HepG2 (cell line): Measurements from ENCODE around the gene BOLA2B. TPM values are rescaled to one million over a fixed set of nuclear protein-coding genes. Genes with fewer than 3 reads are reported as not detected.

Experiments used
- ARNT2 ChIP-seq: sonication (generic); formaldehyde crosslinking; IDR thresholded peaks from 2 replicates; pipeline ENCODE4 v1.8.0; 2022; ENCODE audit warnings: mild to moderate bottlenecking, low read depth, missing genetic modification reagents, moderate library complexity
- EED ChIP-seq: sonication (generic); formaldehyde crosslinking; IDR thresholded peaks from 2 replicates; pipeline ENCODE4 v1.5.0; 2020; ENCODE audit warnings: mild to moderate bottlenecking, missing genetic modification reagents
- ESRRA ChIP-seq: sonication (generic); formaldehyde crosslinking; IDR thresholded peaks from 2 replicates; pipeline ENCODE4 v1.5.1; 2020; ENCODE audit warnings: mild to moderate bottlenecking, low read depth, missing genetic modification reagents
- FOXO1 ChIP-seq: sonication (generic); formaldehyde crosslinking; IDR thresholded peaks from 2 replicates; pipeline ENCODE4 v1.4.0; 2020; ENCODE audit warnings: missing genetic modification reagents
- GMEB2 ChIP-seq: IDR thresholded peaks from 2 replicates; pipeline ENCODE4 v1.6.1; 2016; ENCODE audit warnings: missing biosample characterization, missing genetic modification reagents, low read depth
- IKZF1 ChIP-seq: fragments of 450-650 bp; IDR thresholded peaks from 2 replicates; pipeline ENCODE4 v1.7.1; 2016
- ISL2 ChIP-seq: sonication (generic); formaldehyde crosslinking; IDR thresholded peaks from 2 replicates; pipeline ENCODE4 v1.5.0; 2020; ENCODE audit warnings: missing genetic modification reagents
- NCOR1 ChIP-seq: fragments of 200-600 bp; sonication (generic); IDR thresholded peaks from 2 replicates; pipeline ENCODE4 v1.7.0; 2017; ENCODE audit warnings: antibody characterized with exemption, low read length, borderline replicate concordance
- NFKBIZ ChIP-seq: IDR thresholded peaks from 2 replicates; pipeline ENCODE4 v1.6.1; 2018; ENCODE audit warnings: missing genetic modification reagents, missing compliant biosample characterization
- NFYB ChIP-seq: sonication (generic); formaldehyde crosslinking; IDR thresholded peaks from 2 replicates; pipeline ENCODE4 v1.4.0; 2020; ENCODE audit warnings: missing genetic modification reagents
- NR2F1 ChIP-seq, 2 experiments: fragments of 450-650 bp in 1 of 2; formaldehyde crosslinking in 1 of 2; IDR thresholded peaks; 2 replicates each; pipeline versions ENCODE4 v1.5.0 to v1.6.1; 2016 to 2020; ENCODE audit warnings: mild to moderate bottlenecking in 1 of 2, missing compliant biosample characterization in 1 of 2, missing genetic modification reagents in 1 of 2, moderate library complexity in 1 of 2
- PCBP1 ChIP-seq: fragments of 200-400 bp; formaldehyde crosslinking; IDR thresholded peaks from 2 replicates; pipeline ENCODE4 v1.6.1; 2017; ENCODE audit warnings: mild to moderate bottlenecking, low read depth, low read length, borderline replicate concordance
- POLR2A ChIP-seq, 2 experiments: IDR thresholded peaks; 2 replicates each; pipeline ENCODE4 v1.6.1; 2011; ENCODE audit warnings: low read depth in 2 of 2, low read length in 2 of 2, mild to moderate bottlenecking in 1 of 2, moderate library complexity in 1 of 2; ENCODE audit not compliant: insufficient read depth in 1 of 2
- SMARCC2 ChIP-seq: fragments of 450-650 bp; IDR thresholded peaks from 2 replicates; pipeline ENCODE4 v1.6.1; 2017; ENCODE audit warnings: antibody characterized with exemption, mild to moderate bottlenecking
- TAF1 ChIP-seq: sonication (generic); formaldehyde crosslinking; IDR thresholded peaks from 2 replicates; pipeline ENCODE4 v1.4.0; 2020; ENCODE audit warnings: missing genetic modification reagents
- THAP11 ChIP-seq: IDR thresholded peaks from 2 replicates; pipeline ENCODE4 v1.6.1; 2016; ENCODE audit warnings: missing biosample characterization, missing genetic modification reagents
- ZC3H13 ChIP-seq: sonication (generic); formaldehyde crosslinking; IDR thresholded peaks from 2 replicates; pipeline ENCODE4 v1.8.1; 2023; ENCODE audit warnings: mild to moderate bottlenecking, missing genetic modification reagents, moderate library complexity
- ZFX ChIP-seq: sonication (generic); formaldehyde crosslinking; IDR thresholded peaks from 2 replicates; pipeline ENCODE4 v1.4.0; 2020; ENCODE audit warnings: mild to moderate bottlenecking, low read depth, missing genetic modification reagents, moderate library complexity
- ZMAT5 ChIP-seq: sonication (generic); formaldehyde crosslinking; IDR thresholded peaks from 2 replicates; pipeline ENCODE4 v1.5.0; 2020; ENCODE audit warnings: mild to moderate bottlenecking, low read depth, missing genetic modification reagents, borderline replicate concordance
- ZNF10 ChIP-seq: sonication (generic); formaldehyde crosslinking; IDR thresholded peaks from 2 replicates; pipeline ENCODE4 v1.4.0; 2020; ENCODE audit warnings: mild to moderate bottlenecking, low read depth, missing genetic modification reagents, borderline replicate concordance
- ZNF230 ChIP-seq: sonication (generic); formaldehyde crosslinking; IDR thresholded peaks from 2 replicates; pipeline ENCODE4 v1.4.0; 2020; ENCODE audit warnings: mild to moderate bottlenecking, missing genetic modification reagents
- ZNF232 ChIP-seq: sonication (generic); formaldehyde crosslinking; IDR thresholded peaks from 2 replicates; pipeline ENCODE4 v1.4.0; 2020; ENCODE audit warnings: missing genetic modification reagents, borderline replicate concordance
- ZNF564 ChIP-seq: sonication (generic); formaldehyde crosslinking; IDR thresholded peaks from 2 replicates; pipeline ENCODE4 v1.8.1; 2023; ENCODE audit warnings: mild to moderate bottlenecking, missing genetic modification reagents
- ZNF614 ChIP-seq: IDR thresholded peaks from 2 replicates; pipeline ENCODE4 v1.6.1; 2018; ENCODE audit warnings: missing biosample characterization, missing genetic modification reagents, inconsistent platforms, borderline replicate concordance
- ZNF644 ChIP-seq: IDR thresholded peaks from 2 replicates; pipeline ENCODE4 v1.6.1; 2016; ENCODE audit warnings: low read depth
- ZNF652 ChIP-seq: IDR thresholded peaks from 2 replicates; pipeline ENCODE4 v1.6.1; 2016; ENCODE audit warnings: low read depth, borderline replicate concordance
- ZNF775 ChIP-seq: sonication (generic); formaldehyde crosslinking; IDR thresholded peaks from 2 replicates; pipeline ENCODE4 v1.4.0; 2020; ENCODE audit warnings: missing genetic modification reagents, mild to moderate bottlenecking, moderate library complexity, borderline replicate concordance
- ZSCAN21 ChIP-seq: sonication (generic); formaldehyde crosslinking; IDR thresholded peaks from 2 replicates; pipeline ENCODE4 v1.8.0; 2022; ENCODE audit warnings: mild to moderate bottlenecking, missing genetic modification reagents, moderate library complexity, borderline replicate concordance
- polyA plus RNA-seq, 8 experiments: library from polyadenylated mRNA; depleted of rRNA in 3 of 8; stranded (reverse) in 7 of 8; unstranded in 1 of 8; fragments of >200 nt; fragmentation: Illumina TruSeq in 4 of 8; extraction: Trizol in 4 of 8; gene quantifications; 2 replicates each; pipeline versions ENCODE4 v1.2.1 to v1.2.3, GENCODE V29; 2011 to 2016; ENCODE audit warnings: low read depth in 4 of 8, missing spikeins in 1 of 8, mixed read lengths in 1 of 8; ENCODE audit not compliant: insufficient read depth in 1 of 8
- total RNA-seq, 5 experiments: library from RNA; depleted of rRNA; stranded (reverse); fragments of >200 nt; fragmentation: Illumina TruSeq; extraction: Trizol; gene quantifications; 2 replicates each; pipeline ENCODE4 v1.2.3, GENCODE V29; 2016; ENCODE audit warnings: low read depth in 1 of 5

The BOLA2B gene
- total and polyA plus RNA-seq, 2 of the 13 experiments (the other 11 are each of a cell fraction or from before 2014, with no cell fraction given), result 63.8 to 295 TPM

GRCh38 chr16:30183233-30184095 is 10.0 kb downstream of the BOLA2B start, which contains the start of gene CORO1A (continued):
- TF ChIP-seq NR2F1 (CRISPR knock-in tag; IDR thresholded peaks at IDR 0.05), result no peak
- TF ChIP-seq ZNF10 (CRISPR knock-in tag), result no peak
- no peak for TF ChIP-seq IKZF1
- TF ChIP-seq ZNF644 (CRISPR knock-in tag), result no peak
- no peak for TF ChIP-seq ARNT2 (CRISPR knock-in tag)
- TF ChIP-seq TAF1 (CRISPR knock-in tag), result peak; percentile 35; the same call in 1 of the 2 replicates
- TF ChIP-seq PCBP1, result no peak
- TF ChIP-seq ZNF564 (CRISPR knock-in tag), result peak; percentile 66; the same call in 1 of the 2 replicates
- peak; percentile 23; the same call in 1 of the 2 replicates for TF ChIP-seq ZSCAN21 (CRISPR knock-in tag)
- no peak for TF ChIP-seq FOXO1 (CRISPR knock-in tag)
- TF ChIP-seq POLR2A (IDR thresholded peaks at IDR 0.05; ENCODE audit: insufficient read depth in 1 of 2, low read depth in 2 of 2, low read length in 2 of 2), result peak in 1 of 2 experiments; percentile 75; a peak in 2 of 4 replicates
- TF ChIP-seq ZNF775, result no peak
- no peak for TF ChIP-seq SMARCC2
- no peak for TF ChIP-seq NCOR1
- TF ChIP-seq EED (CRISPR knock-in tag), result peak; percentile 80; the same call in 1 of the 2 replicates
- no peak for TF ChIP-seq ZC3H13
- no peak for TF ChIP-seq ZMAT5 (CRISPR knock-in tag)
- peak; percentile 55; the same call in 1 of the 2 replicates for TF ChIP-seq ESRRA (CRISPR knock-in tag)
- 0 out of 2 replicates have a peak, but pooled peaks have one; percentile 17 for TF ChIP-seq ISL2 (CRISPR knock-in tag)
- peak; percentile 27; the same call in 1 of the 2 replicates for TF ChIP-seq ZNF232 (CRISPR knock-in tag)
- TF ChIP-seq ZNF614 (CRISPR knock-in tag), result no peak
- no peak for TF ChIP-seq ZNF230 (CRISPR knock-in tag)
- TF ChIP-seq THAP11, result peak; percentile 45; the same call in 1 of the 2 replicates
- no peak for TF ChIP-seq ZNF652 (CRISPR knock-in tag)
- TF ChIP-seq ZFX, result peak; percentile 83
- TF ChIP-seq GMEB2 (CRISPR knock-in tag), result no peak
- TF ChIP-seq NFYB (CRISPR knock-in tag), result 0 out of 2 replicates have a peak, but pooled peaks have one; percentile 29
- TF ChIP-seq NFKBIZ (CRISPR knock-in tag), result 0 out of 2 replicates have a peak, but pooled peaks have one; percentile 11
